Neuronal stem cell (in vitro differentiated cells): ENCODE results near the gene GAPVD1.
"Not testable (repeated sequence)": the region's sequence is repeated elsewhere in the genome, so short reads cannot be mapped to it uniquely, and the experiment has no call there.

ENCODE experiments used
- DNase-seq: peaks from one replicate; pipeline ENCODE4 v3.0.0-alpha.2; 2013; ENCODE audit warnings: low spot score
- H2AFZ ChIP-seq: one replicate; pipeline ENCODE4 v1.6.1; 2013; ENCODE audit warnings: mild to moderate bottlenecking, low read length, inconsistent platforms
- H2AK5ac ChIP-seq: 2 replicates; pipeline ENCODE4 v1.6.1; 2013; ENCODE audit warnings: low read depth, mild to moderate bottlenecking, inconsistent platforms, low read length, moderate library complexity, mixed read lengths
- H2BK120ac ChIP-seq: 2 replicates; pipeline ENCODE4 v1.6.1; 2013; ENCODE audit warnings: low read depth, mild to moderate bottlenecking, inconsistent platforms, low read length, moderate library complexity, mixed read lengths
- H2BK12ac ChIP-seq: one replicate; pipeline ENCODE4 v1.6.1; 2013; ENCODE audit warnings: low read length, inconsistent platforms
- H2BK15ac ChIP-seq: 2 replicates; pipeline ENCODE4 v1.6.1; 2013; ENCODE audit warnings: mild to moderate bottlenecking, low read length, inconsistent platforms, mixed read lengths
- H2BK5ac ChIP-seq: one replicate; pipeline ENCODE4 v1.6.1; 2013; ENCODE audit warnings: inconsistent platforms, mild to moderate bottlenecking, low read length, moderate library complexity
- H3K14ac ChIP-seq: one replicate; pipeline ENCODE4 v1.6.1; 2013; ENCODE audit warnings: low read length, inconsistent platforms
- H3K18ac ChIP-seq: 2 replicates; pipeline ENCODE4 v1.6.1; 2013; ENCODE audit warnings: low read length, inconsistent platforms
- H3K23ac ChIP-seq: 2 replicates; pipeline ENCODE4 v1.6.1; 2013; ENCODE audit warnings: low read depth, mild to moderate bottlenecking, mixed read lengths, low read length, inconsistent platforms; ENCODE audit not compliant: poor library complexity
- H3K27ac ChIP-seq: replicated peaks from 3 replicates; pipeline ENCODE4 v1.5.1; 2013; ENCODE audit warnings: low read length, inconsistent platforms
- H3K27me3 ChIP-seq, 3 experiments: 2 replicates each; pipeline ENCODE4 v1.6.1; 2013; ENCODE audit warnings: low read length in 3 of 3, mild to moderate bottlenecking in 2 of 3, inconsistent platforms in 1 of 3, low read depth in 1 of 3, mixed read lengths in 1 of 3, moderate library complexity in 1 of 3; ENCODE audit not compliant: control insufficient read depth in 3 of 3, insufficient read depth in 3 of 3
- H3K36me3 ChIP-seq, 2 donors: replicated peaks in 1 of 2; 2 replicates each; pipeline ENCODE4 v1.6.1; 2013; ENCODE audit warnings: low read length in 2 of 2; ENCODE audit not compliant: control insufficient read depth in 2 of 2, insufficient read depth in 2 of 2
- H3K4ac ChIP-seq: 2 replicates; pipeline ENCODE4 v1.6.1; 2013; ENCODE audit warnings: inconsistent platforms, mild to moderate bottlenecking, low read length, moderate library complexity
- H3K4me1 ChIP-seq, 2 donors: 1 replicate in 1 of 2; 2 replicates in 1 of 2; pipeline ENCODE4 v1.6.1; 2013; ENCODE audit warnings: low read length in 2 of 2, low read depth in 1 of 2; ENCODE audit not compliant: control insufficient read depth in 2 of 2, insufficient read depth in 1 of 2
- H3K4me2 ChIP-seq: one replicate; pipeline ENCODE4 v1.6.1; 2013; ENCODE audit warnings: mild to moderate bottlenecking, low read length, inconsistent platforms; ENCODE audit not compliant: insufficient read depth, poor library complexity, severe bottlenecking
- H3K4me3 ChIP-seq, 2 donors: 2 replicates each; pipeline ENCODE4 v1.5.1; 2013; ENCODE audit warnings: low read length in 2 of 2, mild to moderate bottlenecking in 2 of 2, inconsistent platforms in 1 of 2, moderate library complexity in 1 of 2
- H3K79me1 ChIP-seq: one replicate; pipeline ENCODE4 v1.6.1; 2013; ENCODE audit warnings: low read depth, mild to moderate bottlenecking, inconsistent platforms, low read length, moderate library complexity
- H3K9ac ChIP-seq: one replicate; pipeline ENCODE4 v1.6.1; 2013; ENCODE audit warnings: mild to moderate bottlenecking, low read depth, low read length, inconsistent platforms; ENCODE audit not compliant: poor library complexity
- H3K9me3 ChIP-seq, 2 donors: replicated peaks in 1 of 2; 2 replicates each; pipeline versions ENCODE3 to v1.6.1; 2013; ENCODE audit warnings: low read length in 2 of 2, mild to moderate bottlenecking in 2 of 2, inconsistent platforms in 1 of 2, low read depth in 1 of 2, mixed read lengths in 1 of 2, moderate library complexity in 1 of 2; ENCODE audit not compliant: control insufficient read depth in 2 of 2, insufficient read depth in 1 of 2
- H4K8ac ChIP-seq: one replicate; pipeline ENCODE4 v1.6.1; 2013; ENCODE audit warnings: low read depth, mild to moderate bottlenecking, inconsistent platforms, low read length, moderate library complexity
- H4K91ac ChIP-seq: one replicate; pipeline ENCODE4 v1.6.1; 2013; ENCODE audit warnings: low read length, low read depth, mild to moderate bottlenecking, inconsistent platforms; ENCODE audit not compliant: poor library complexity
- WGBS, 2 donors: extraction: QIAGEN DNeasy Blood & Tissue Kit; methylation state at CpG; one replicate each; pipeline ENCODE4 v1.1.7; 2013; ENCODE audit warnings: missing lambda C conversion rate in 2 of 2, mixed read lengths in 1 of 2; ENCODE audit not compliant: insufficient read length in 2 of 2, insufficient replicate concordance in 1 of 2; ENCODE audit errors: extremely low coverage in 2 of 2; 5-methylcytosine and 5-hydroxymethylcytosine counted together

GAPVD1 gene

GRCh38 chr9:125258832-125259534 is 2.6 kb upstream of the GAPVD1 start:
- Histone ChIP-seq H2BK120ac (no peak overlapping the region), H3K4me1 (peaks cover 0 to 2% of the 10 kb centered on the region in 2 donors), H3K4ac (no peak overlapping the region), H2BK12ac (no peak overlapping the region), H2AK5ac (no peak overlapping the region), H3K4me3 (no peak overlapping the region), H4K91ac (no peak overlapping the region), H2AFZ (no peak overlapping the region), H3K9ac (no peak overlapping the region), H3K36me3 (peaks cover 0 to 6% of the 10 kb centered on the region in 2 donors), H3K4me2 (no peak overlapping the region), H3K18ac (no peak overlapping the region), H3K27ac (no peak overlapping the region), H2BK15ac (no peak overlapping the region), H3K23ac (no peak overlapping the region), H2BK5ac (no peak overlapping the region), H3K79me1 (peaks cover 8% of the 10 kb centered on the region), H4K8ac (no peak overlapping the region), H3K14ac (no peak overlapping the region), H3K27me3 (no peaks in the 10 kb centered on the region), H3K9me3 (no peaks in the 10 kb centered on the region)
- DNase-seq, result no peak
- WGBS, 2 donors, result no CpG with 5 or more reads among the region's 2 CpGs

DNA sequence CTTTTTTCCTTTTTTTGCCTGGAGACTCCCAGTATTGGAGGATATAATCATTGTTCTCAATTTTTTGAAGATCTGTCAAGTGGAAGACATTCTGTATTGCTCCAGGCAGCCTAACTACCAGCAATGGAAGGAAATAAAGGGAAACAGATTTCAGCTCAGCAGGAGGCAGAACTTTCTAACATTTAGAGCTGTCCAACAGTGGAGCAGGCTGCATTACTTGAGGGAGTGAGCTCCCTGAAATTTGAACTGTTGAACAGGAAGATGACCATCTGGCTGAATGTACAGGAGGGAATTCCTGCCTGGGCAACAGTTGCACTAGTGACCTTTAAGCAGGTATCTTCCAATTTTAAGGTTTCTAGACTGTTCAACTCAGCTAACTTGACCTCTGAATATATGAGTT is 1.1 kb upstream of the GAPVD1 start:
- no peak overlapping the region for H3K4ac ChIP-seq
- no peak overlapping the region for H2AK5ac ChIP-seq
- no peak overlapping the region for H2BK12ac ChIP-seq
- H4K91ac ChIP-seq, result no peak overlapping the region
- H3K79me1 ChIP-seq, result peaks cover 8% of the 10 kb centered on the region
- H2BK5ac ChIP-seq, result no peak overlapping the region
- DNase-seq, result no peak
- H2BK15ac ChIP-seq, result no peak overlapping the region
- no peaks in the 10 kb centered on the region for H3K27me3 ChIP-seq
- no peak overlapping the region for H3K18ac ChIP-seq
- H3K4me3 ChIP-seq, result no peak overlapping the region
- no peak overlapping the region for H3K27ac ChIP-seq
- no peaks in the 10 kb centered on the region for H3K9me3 ChIP-seq
- H3K36me3 ChIP-seq, result peaks cover 0 to 18% of the 10 kb centered on the region in 2 donors
- H4K8ac ChIP-seq, result no peak overlapping the region
- H3K4me2 ChIP-seq, result no peak overlapping the region
- H2BK120ac ChIP-seq, result no peak overlapping the region
- H3K9ac ChIP-seq, result no peak overlapping the region
- H2AFZ ChIP-seq, result no peak overlapping the region
- peaks cover 0 to 2% of the 10 kb centered on the region in 2 donors for H3K4me1 ChIP-seq
- no peak overlapping the region for H3K23ac ChIP-seq
- no peak overlapping the region for H3K14ac ChIP-seq

- Histone ChIP-seq H2BK120ac (no peak overlapping the region), H3K4ac (no peak overlapping the region), H2BK12ac (no peak overlapping the region), H4K91ac (no peak overlapping the region), H3K4me3 (peak overlapping the region; percentile 73 to 97), H2BK5ac (no peak overlapping the region), H2AK5ac (peak overlapping the region; percentile 58), H3K14ac (no peak overlapping the region), H4K8ac (no peak overlapping the region), H3K4me1 (peaks cover 0 to 2% of the 10 kb centered on the region in 2 donors), H3K18ac (peak overlapping the region; percentile 95), H3K4me2 (peak overlapping the region; percentile 79), H3K27me3 (no peaks in the 10 kb centered on the region), H3K36me3 (peaks cover 0 to 27% of the 10 kb centered on the region in 2 donors), H2AFZ (peak overlapping the region; percentile 89), H2BK15ac (no peak overlapping the region), H3K9me3 (no peaks in the 10 kb centered on the region), H3K27ac (no peak overlapping the region), H3K79me1 (peaks cover 8% of the 10 kb centered on the region), H3K23ac (peak overlapping the region; percentile 99), H3K9ac (peak overlapping the region; percentile 96)
- no peak for DNase-seq
- no CpG with 5 or more reads among the region's 11 CpGs for WGBS, 2 donors
Observed at GRCh38 chr9:125262294-125262991, 817 bp downstream of the GAPVD1 start.

DNA sequence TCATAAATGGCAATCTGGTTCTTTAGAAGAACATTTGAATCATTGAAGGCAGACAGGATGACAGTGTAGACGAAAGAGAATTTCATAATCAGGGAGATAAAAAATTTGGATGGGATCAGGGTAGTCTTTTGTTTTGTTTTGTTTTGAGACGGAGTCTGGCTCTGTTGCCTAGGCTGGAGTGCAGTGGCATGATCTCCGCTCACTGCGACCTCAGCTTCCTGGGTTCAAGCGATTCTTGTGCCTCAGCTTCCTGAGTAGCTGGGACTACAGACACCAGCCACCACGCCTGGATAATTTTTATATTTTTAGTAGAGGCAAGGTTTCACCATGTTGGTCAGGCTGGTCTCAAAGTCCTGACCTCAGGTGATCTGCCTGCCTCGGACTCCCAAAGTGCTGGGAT is 2.4 kb downstream of the GAPVD1 start:
- H3K23ac ChIP-seq, H3K27ac ChIP-seq, H2AFZ ChIP-seq, H3K27me3 ChIP-seq, H4K8ac ChIP-seq, H2BK120ac ChIP-seq, H3K9me3 ChIP-seq, H3K4me1 ChIP-seq, H3K4me3 ChIP-seq, H3K9ac ChIP-seq, H2BK5ac ChIP-seq, H3K79me1 ChIP-seq, H3K14ac ChIP-seq, DNase-seq, H2AK5ac ChIP-seq, H2BK15ac ChIP-seq, H2BK12ac ChIP-seq, H4K91ac ChIP-seq, H3K4ac ChIP-seq, H3K4me2 ChIP-seq, H3K18ac ChIP-seq: not testable (repeated sequence)
- H3K36me3 ChIP-seq, result peaks cover 0 to 28% of the 10 kb centered on the region in 2 donors
- no CpG with 5 or more reads among the region's 7 CpGs for WGBS, 2 donors
